Thyroid gland (tissue), 4 donors: ENCODE results near the gene PLAC1. TPM values are rescaled to one million over a fixed set of nuclear protein-coding genes. Genes with fewer than 3 reads are reported as not detected.

Experiments
- DNase-seq, 2 donors: peaks; one replicate each; pipeline ENCODE4 v3.0.0-alpha.2; 2019
- H3K27ac ChIP-seq, 3 donors: fragments of 200-600 bp; sonication (generic); 1 replicate in 2 of 3; 2 replicates in 1 of 3; pipeline ENCODE4 v1.5.1; 2016 to 2019; ENCODE audit warnings: mild to moderate bottlenecking in 1 of 3, moderate library complexity in 1 of 3
- H3K27me3 ChIP-seq: fragments of 200-600 bp; sonication (generic); one replicate; pipeline ENCODE4 v1.5.1; 2019
- H3K36me3 ChIP-seq, 2 donors: fragments of 200-600 bp; sonication (generic); one replicate each; pipeline ENCODE4 v1.5.1; 2016 to 2019
- H3K4me1 ChIP-seq, 2 donors: fragments of 200-600 bp; sonication (generic); one replicate each; pipeline ENCODE4 v1.5.1; 2017 to 2019
- H3K4me3 ChIP-seq, 3 donors: fragments of 200-600 bp; sonication (generic); replicated peaks in 1 of 3; 1 replicate in 2 of 3; 2 replicates in 1 of 3; pipeline ENCODE4 v1.5.1; 2016; ENCODE audit warnings: mild to moderate bottlenecking in 1 of 3
- H3K9me3 ChIP-seq: fragments of 200-600 bp; sonication (generic); one replicate; pipeline ENCODE4 v1.5.1; 2017
- POLR2A ChIP-seq, 2 donors: fragments of 450-650 bp; IDR thresholded peaks; one replicate each; pipeline ENCODE4 v1.6.1; 2017; ENCODE audit warnings: antibody characterized with exemption in 2 of 2, mild to moderate bottlenecking in 2 of 2, moderate library complexity in 1 of 2
- WGBS, 2 donors: methylation state at CpG; one replicate each; pipeline ENCODE4 v1.1.5; 2017; 5-methylcytosine and 5-hydroxymethylcytosine counted together
- intact Hi-C: fragments of 100-400 bp; cut with DNase I; formaldehyde crosslinking; loops from one replicate; pipeline ENCODE4 v1.15.1; 2023
- total RNA-seq, 4 donors: library from RNA; depleted of rRNA; stranded (reverse); fragments of >200 nt; gene quantifications; one replicate each; pipeline ENCODE4 v1.2.3, GENCODE V29; 2016
- TF ChIP-seq, protein P1 (sequence below), 6 experiments: fragments of 200-600 bp in 3 of 6; fragments of 450-650 bp in 3 of 6; sonication (generic) in 3 of 6; IDR thresholded peaks; one replicate each; pipeline ENCODE4 v1.5.1; 2016 to 2019; ENCODE audit warnings: antibody characterized with exemption in 6 of 6, mild to moderate bottlenecking in 2 of 6, inconsistent platforms in 1 of 6, moderate library complexity in 1 of 6

Gene PLAC1
- total RNA-seq, 4 donors from 2014 or later = not detected

DNA sequence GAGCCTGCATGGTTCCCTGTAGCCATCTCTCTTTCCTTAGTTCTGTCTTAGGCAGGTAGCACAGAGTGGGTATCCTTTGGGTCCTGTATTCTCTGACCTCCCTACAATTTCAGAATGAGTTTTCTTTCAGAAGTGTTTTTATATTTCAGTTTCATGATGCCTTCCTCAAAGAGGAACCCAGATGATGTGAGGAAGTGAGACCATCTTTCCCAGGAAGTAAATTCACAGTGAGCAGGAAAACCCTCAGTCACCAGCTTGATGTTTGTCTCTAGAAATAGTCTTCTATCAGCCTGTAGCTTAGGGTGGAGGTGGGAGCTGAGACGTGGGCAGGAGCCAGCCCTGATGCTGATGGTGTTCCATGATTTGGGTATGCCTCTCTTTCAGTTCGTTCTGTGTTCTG, 16.9 kb downstream of the PLAC1 start:
- H3K36me3 ChIP-seq = no peaks in the 10 kb centered on the region
- H3K4me3 ChIP-seq = no peak overlapping the region
- no peak overlapping the region for H3K27ac ChIP-seq
- TF ChIP-seq, protein P1, sequence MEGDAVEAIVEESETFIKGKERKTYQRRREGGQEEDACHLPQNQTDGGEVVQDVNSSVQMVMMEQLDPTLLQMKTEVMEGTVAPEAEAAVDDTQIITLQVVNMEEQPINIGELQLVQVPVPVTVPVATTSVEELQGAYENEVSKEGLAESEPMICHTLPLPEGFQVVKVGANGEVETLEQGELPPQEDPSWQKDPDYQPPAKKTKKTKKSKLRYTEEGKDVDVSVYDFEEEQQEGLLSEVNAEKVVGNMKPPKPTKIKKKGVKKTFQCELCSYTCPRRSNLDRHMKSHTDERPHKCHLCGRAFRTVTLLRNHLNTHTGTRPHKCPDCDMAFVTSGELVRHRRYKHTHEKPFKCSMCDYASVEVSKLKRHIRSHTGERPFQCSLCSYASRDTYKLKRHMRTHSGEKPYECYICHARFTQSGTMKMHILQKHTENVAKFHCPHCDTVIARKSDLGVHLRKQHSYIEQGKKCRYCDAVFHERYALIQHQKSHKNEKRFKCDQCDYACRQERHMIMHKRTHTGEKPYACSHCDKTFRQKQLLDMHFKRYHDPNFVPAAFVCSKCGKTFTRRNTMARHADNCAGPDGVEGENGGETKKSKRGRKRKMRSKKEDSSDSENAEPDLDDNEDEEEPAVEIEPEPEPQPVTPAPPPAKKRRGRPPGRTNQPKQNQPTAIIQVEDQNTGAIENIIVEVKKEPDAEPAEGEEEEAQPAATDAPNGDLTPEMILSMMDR (IDR thresholded peaks at IDR 0.05) = no peak
- no peak for TF ChIP-seq POLR2A (IDR thresholded peaks at IDR 0.05)
- DNase-seq = no peak
- intact Hi-C loops = no loop called here
- H3K27me3 ChIP-seq = no peaks in the 10 kb centered on the region
- H3K4me1 ChIP-seq = no peaks in the 10 kb centered on the region
- no peaks in the 10 kb centered on the region for H3K9me3 ChIP-seq
- WGBS, 2 donors = 58 to 72% methylated on average over 2 of the region's 2 CpGs

DNA sequence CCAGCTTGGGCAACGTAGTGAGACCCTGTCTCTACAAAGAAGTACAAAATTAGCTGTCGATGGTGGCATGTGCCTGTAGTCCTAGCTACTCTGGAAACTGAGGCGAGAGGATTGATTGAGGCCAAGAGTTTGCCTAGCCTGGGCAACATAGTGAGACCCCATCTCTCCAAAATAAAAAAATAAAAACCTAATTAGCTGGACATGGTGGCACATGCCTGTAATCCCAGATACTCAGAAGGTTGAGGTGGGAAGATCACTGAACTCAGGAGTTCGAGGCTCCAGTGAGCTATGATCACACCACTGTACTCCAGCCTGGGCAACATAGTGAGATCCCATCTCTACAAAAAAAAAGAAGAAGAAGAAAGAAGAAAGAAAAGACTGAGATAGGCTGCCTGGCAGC, 17.4 kb downstream of the PLAC1 start:
- Histone ChIP-seq H3K4me3 (no peak overlapping the region), H3K4me1 (no peaks in the 10 kb centered on the region), H3K27me3 (no peaks in the 10 kb centered on the region), H3K36me3 (no peaks in the 10 kb centered on the region), H3K27ac (no peak overlapping the region), H3K9me3 (no peaks in the 10 kb centered on the region)
- intact Hi-C loops = no loop called here
- WGBS, 2 donors = 91 to 98% methylated on average over 4 of the region's 4 CpGs
- no peak for TF ChIP-seq POLR2A (IDR thresholded peaks at IDR 0.05)
- TF ChIP-seq, protein P1 (IDR thresholded peaks at IDR 0.05) = no peak
- DNase-seq = no peak

DNA sequence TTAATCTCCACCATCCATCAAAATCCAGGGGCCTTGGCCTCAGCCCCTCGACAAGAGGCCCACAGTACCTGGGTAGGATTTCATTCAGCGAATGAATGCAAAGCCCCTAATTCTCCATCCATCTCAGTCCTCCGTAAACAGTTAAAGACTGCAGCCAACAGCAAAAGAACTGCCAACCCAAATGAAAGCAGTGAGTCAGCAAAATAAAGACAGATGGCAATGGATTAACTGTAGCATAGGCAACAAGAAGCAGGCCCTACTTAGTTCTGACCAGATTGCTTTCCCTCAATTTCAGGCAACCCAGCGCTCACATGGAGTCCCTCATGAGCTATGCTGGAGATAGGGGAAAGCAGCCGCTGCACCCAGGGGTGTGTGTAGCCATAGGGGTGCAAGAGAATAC, 21.4 kb downstream of the PLAC1 start:
- Histone ChIP-seq H3K4me1 (no peaks in the 10 kb centered on the region), H3K27me3 (no peaks in the 10 kb centered on the region), H3K9me3 (no peaks in the 10 kb centered on the region), H3K27ac (no peak overlapping the region), H3K4me3 (no peak overlapping the region), H3K36me3 (no peaks in the 10 kb centered on the region)
- DNase-seq = no peak
- TF ChIP-seq, protein P1 (IDR thresholded peaks at IDR 0.05) = no peak
- TF ChIP-seq POLR2A (IDR thresholded peaks at IDR 0.05) = no peak
- intact Hi-C loops = no loop called here
- WGBS, 2 donors = 88 to 91% methylated on average over 5 of the region's 5 CpGs

DNA sequence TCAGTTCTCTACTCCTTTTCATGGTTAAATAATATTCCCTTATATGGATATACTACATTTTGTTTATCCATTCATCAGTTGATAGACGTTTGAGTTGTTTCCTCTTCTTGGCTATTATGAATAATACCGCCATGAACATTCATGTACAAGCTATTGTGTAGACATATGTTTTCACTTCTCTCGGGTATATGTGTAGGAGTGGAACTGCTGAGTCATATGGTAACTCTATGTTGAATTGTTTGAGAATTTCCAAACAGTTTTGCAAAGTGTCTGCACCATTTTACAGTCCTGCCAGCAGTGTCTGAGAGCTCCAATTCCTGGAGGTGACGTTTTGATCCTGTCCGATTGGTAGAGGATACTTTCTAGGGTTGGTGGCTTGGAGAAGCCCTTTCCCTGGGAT, 23.6 kb downstream of the PLAC1 start:
- WGBS, 2 donors = 78 to 84% methylated on average over 5 of the region's 5 CpGs
- Histone ChIP-seq H3K4me3 (no peak overlapping the region), H3K9me3 (no peaks in the 10 kb centered on the region), H3K27me3 (no peaks in the 10 kb centered on the region), H3K36me3 (no peaks in the 10 kb centered on the region), H3K27ac (no peak overlapping the region), H3K4me1 (peaks cover 0 to 5% of the 10 kb centered on the region in 2 donors)
- intact Hi-C loops = no loop called here
- DNase-seq = no peak
- no peak for TF ChIP-seq POLR2A (IDR thresholded peaks at IDR 0.05)
- TF ChIP-seq, protein P1 (IDR thresholded peaks at IDR 0.05) = no peak

DNA sequence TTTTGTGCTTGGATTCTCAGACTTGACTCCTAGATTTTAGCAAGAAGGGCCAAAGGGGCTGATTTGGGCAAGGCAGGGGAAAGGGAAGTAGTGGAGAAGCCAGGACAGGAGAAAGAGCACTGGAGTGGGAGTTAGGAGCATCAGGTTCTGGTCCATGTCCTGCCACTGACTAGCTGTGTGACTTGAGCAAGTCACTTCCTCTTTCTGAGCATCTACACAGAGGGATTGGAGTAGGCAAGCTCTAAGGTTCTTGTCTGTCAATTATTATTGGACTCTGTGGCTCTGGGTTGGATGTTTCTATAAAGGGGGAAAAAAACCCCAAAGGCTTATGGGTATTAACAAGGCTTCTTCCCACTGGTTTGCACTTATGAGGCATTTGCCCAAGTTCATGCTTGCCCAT, 24.4 kb downstream of the PLAC1 start:
- Histone ChIP-seq H3K27me3 (no peaks in the 10 kb centered on the region), H3K9me3 (no peaks in the 10 kb centered on the region), H3K36me3 (no peaks in the 10 kb centered on the region), H3K4me3 (no peak overlapping the region), H3K27ac (no peak overlapping the region), H3K4me1 (peaks cover 0 to 5% of the 10 kb centered on the region in 2 donors)
- intact Hi-C loops = no loop called here
- DNase-seq = no peak
- TF ChIP-seq, protein P1 (IDR thresholded peaks at IDR 0.05) = no peak
- TF ChIP-seq POLR2A (IDR thresholded peaks at IDR 0.05) = no peak
